ENCODE data around the gene TDRD3.

Gene TDRD3

GRCh38 chr13:60351855-60352615, 45.0 kb upstream of the TDRD3 start:
- Histone ChIP-seq H2AFZ (ENCODE audit: low read length) (no peak overlapping the region), H3K4ac (ENCODE audit: low read length) (no peak overlapping the region), H3K36me3 (replicated peaks in 1 of 2; ENCODE audit: control insufficient read depth in 2 of 2, insufficient read depth in 2 of 2, low read length in 2 of 2) (no peaks in the 10 kb centered on the region), H2BK12ac (ENCODE audit: low read length) (no peak overlapping the region), H3K4me1 (ENCODE audit: control insufficient read depth in 2 of 2, insufficient read depth in 1 of 2, low read depth in 1 of 2, low read length in 2 of 2) (peaks cover 0 to 2% of the 10 kb centered on the region in 2 donors), H3K14ac (ENCODE audit: low read length) (no peak overlapping the region), H3K9ac (ENCODE audit: low read depth, low read length, poor library complexity) (no peak overlapping the region), H3K4me2 (ENCODE audit: insufficient read depth, low read length, poor library complexity, severe bottlenecking) (no peak overlapping the region), H3K4me3 (ENCODE audit: low read length in 2 of 2) (no peak overlapping the region), H2AK5ac (ENCODE audit: low read depth, low read length) (no peak overlapping the region), H2BK120ac (ENCODE audit: low read depth, low read length) (no peak overlapping the region), H3K9me3 (replicated peaks in 1 of 2; ENCODE audit: control insufficient read depth in 2 of 2, insufficient read depth in 1 of 2, low read depth in 1 of 2, low read length in 2 of 2) (peaks cover 2 to 4% of the 10 kb centered on the region in 2 donors), H3K79me1 (ENCODE audit: low read depth, low read length) (no peaks in the 10 kb centered on the region), H2BK5ac (ENCODE audit: low read length) (no peak overlapping the region), H3K27ac (replicated peaks; ENCODE audit: low read length) (no peak overlapping the region), H3K23ac (ENCODE audit: low read depth, low read length, poor library complexity) (no peak overlapping the region), H4K91ac (ENCODE audit: low read depth, low read length, poor library complexity) (no peak overlapping the region), H2BK15ac (ENCODE audit: low read length) (no peak overlapping the region), H3K18ac (ENCODE audit: low read length) (no peak overlapping the region), H3K27me3 (ENCODE audit: control insufficient read depth in 3 of 3, insufficient read depth in 3 of 3, low read depth in 1 of 3, low read length in 3 of 3) (no peaks in the 10 kb centered on the region), H4K8ac (ENCODE audit: low read depth, low read length) (peak overlapping the region; percentile 27)
- no peak for DNase-seq (ENCODE audit: low spot score)
- no CpG with 5 or more reads among the region's 4 CpGs for WGBS, 2 donors (ENCODE audit: extremely low coverage in 2 of 2, insufficient read length in 2 of 2, insufficient replicate concordance in 1 of 2)

GRCh38 chr13:60352644-60353043, 44.4 kb upstream of the TDRD3 start:
- H2AFZ ChIP-seq (ENCODE audit: low read length), result no peak overlapping the region
- no peak for DNase-seq (ENCODE audit: low spot score)
- H3K18ac ChIP-seq (ENCODE audit: low read length), result no peak overlapping the region
- no peak overlapping the region for H3K4me3 ChIP-seq (ENCODE audit: low read length in 2 of 2)
- H2BK12ac ChIP-seq (ENCODE audit: low read length), result no peak overlapping the region
- H2BK120ac ChIP-seq (ENCODE audit: low read depth, low read length), result no peak overlapping the region
- H3K9me3 ChIP-seq (replicated peaks in 1 of 2; ENCODE audit: control insufficient read depth in 2 of 2, insufficient read depth in 1 of 2, low read depth in 1 of 2, low read length in 2 of 2), result peaks cover 2 to 4% of the 10 kb centered on the region in 2 donors
- H3K36me3 ChIP-seq (replicated peaks in 1 of 2; ENCODE audit: control insufficient read depth in 2 of 2, insufficient read depth in 2 of 2, low read length in 2 of 2), result no peaks in the 10 kb centered on the region
- no peaks in the 10 kb centered on the region for H3K27me3 ChIP-seq (ENCODE audit: control insufficient read depth in 3 of 3, insufficient read depth in 3 of 3, low read depth in 1 of 3, low read length in 3 of 3)
- H3K4ac ChIP-seq (ENCODE audit: low read length), result no peak overlapping the region
- H3K23ac ChIP-seq (ENCODE audit: low read depth, low read length, poor library complexity), result no peak overlapping the region
- H2BK5ac ChIP-seq (ENCODE audit: low read length), result no peak overlapping the region
- H2AK5ac ChIP-seq (ENCODE audit: low read depth, low read length), result no peak overlapping the region
- no peak overlapping the region for H3K27ac ChIP-seq (replicated peaks; ENCODE audit: low read length)
- H3K9ac ChIP-seq (ENCODE audit: low read depth, low read length, poor library complexity), result no peak overlapping the region
- peaks cover 0 to 1% of the 10 kb centered on the region in 2 donors for H3K4me1 ChIP-seq (ENCODE audit: control insufficient read depth in 2 of 2, insufficient read depth in 1 of 2, low read depth in 1 of 2, low read length in 2 of 2)
- H3K79me1 ChIP-seq (ENCODE audit: low read depth, low read length), result no peaks in the 10 kb centered on the region
- H4K91ac ChIP-seq (ENCODE audit: low read depth, low read length, poor library complexity), result no peak overlapping the region
- H2BK15ac ChIP-seq (ENCODE audit: low read length), result no peak overlapping the region
- H3K14ac ChIP-seq (ENCODE audit: low read length), result no peak overlapping the region
- no peak overlapping the region for H4K8ac ChIP-seq (ENCODE audit: low read depth, low read length)
- no peak overlapping the region for H3K4me2 ChIP-seq (ENCODE audit: insufficient read depth, low read length, poor library complexity, severe bottlenecking)

GRCh38 chr13:60355056-60355455, 42.0 kb upstream of the TDRD3 start:
- no peak overlapping the region for H2AK5ac ChIP-seq (ENCODE audit: low read depth, low read length)
- H3K14ac ChIP-seq (ENCODE audit: low read length), result no peak overlapping the region
- no peak overlapping the region for H3K23ac ChIP-seq (ENCODE audit: low read depth, low read length, poor library complexity)
- no peak overlapping the region for H3K18ac ChIP-seq (ENCODE audit: low read length)
- no peak overlapping the region for H3K4ac ChIP-seq (ENCODE audit: low read length)
- no peak overlapping the region for H2BK12ac ChIP-seq (ENCODE audit: low read length)
- H4K8ac ChIP-seq (ENCODE audit: low read depth, low read length), result no peak overlapping the region
- H2BK15ac ChIP-seq (ENCODE audit: low read length), result no peak overlapping the region
- no peaks in the 10 kb centered on the region for H3K4me1 ChIP-seq (ENCODE audit: control insufficient read depth in 2 of 2, insufficient read depth in 1 of 2, low read depth in 1 of 2, low read length in 2 of 2)
- H3K9me3 ChIP-seq (replicated peaks in 1 of 2; ENCODE audit: control insufficient read depth in 2 of 2, insufficient read depth in 1 of 2, low read depth in 1 of 2, low read length in 2 of 2), result peaks cover 2 to 4% of the 10 kb centered on the region in 2 donors
- H3K79me1 ChIP-seq (ENCODE audit: low read depth, low read length), result no peaks in the 10 kb centered on the region
- no peaks in the 10 kb centered on the region for H3K27me3 ChIP-seq (ENCODE audit: control insufficient read depth in 3 of 3, insufficient read depth in 3 of 3, low read depth in 1 of 3, low read length in 3 of 3)
- no peak for DNase-seq (ENCODE audit: low spot score)
- H2BK120ac ChIP-seq (ENCODE audit: low read depth, low read length), result no peak overlapping the region
- no peak overlapping the region for H3K4me2 ChIP-seq (ENCODE audit: insufficient read depth, low read length, poor library complexity, severe bottlenecking)
- H4K91ac ChIP-seq (ENCODE audit: low read depth, low read length, poor library complexity), result no peak overlapping the region
- H2AFZ ChIP-seq (ENCODE audit: low read length), result no peak overlapping the region
- H3K9ac ChIP-seq (ENCODE audit: low read depth, low read length, poor library complexity), result no peak overlapping the region
- no peak overlapping the region for H3K27ac ChIP-seq (replicated peaks; ENCODE audit: low read length)
- H3K4me3 ChIP-seq (ENCODE audit: low read length in 2 of 2), result no peak overlapping the region
- no peaks in the 10 kb centered on the region for H3K36me3 ChIP-seq (replicated peaks in 1 of 2; ENCODE audit: control insufficient read depth in 2 of 2, insufficient read depth in 2 of 2, low read length in 2 of 2)
- no peak overlapping the region for H2BK5ac ChIP-seq (ENCODE audit: low read length)

- H3K18ac ChIP-seq (ENCODE audit: low read length), result no peak overlapping the region
- no peak overlapping the region for H2AK5ac ChIP-seq (ENCODE audit: low read depth, low read length)
- H2AFZ ChIP-seq (ENCODE audit: low read length), result no peak overlapping the region
- H3K36me3 ChIP-seq (replicated peaks in 1 of 2; ENCODE audit: control insufficient read depth in 2 of 2, insufficient read depth in 2 of 2, low read length in 2 of 2), result no peaks in the 10 kb centered on the region
- H3K14ac ChIP-seq (ENCODE audit: low read length), result no peak overlapping the region
- H2BK12ac ChIP-seq (ENCODE audit: low read length), result no peak overlapping the region
- H3K4me1 ChIP-seq (ENCODE audit: control insufficient read depth in 2 of 2, insufficient read depth in 1 of 2, low read depth in 1 of 2, low read length in 2 of 2), result no peaks in the 10 kb centered on the region
- no peak overlapping the region for H2BK15ac ChIP-seq (ENCODE audit: low read length)
- no peak overlapping the region for H3K4me3 ChIP-seq (ENCODE audit: low read length in 2 of 2)
- H4K91ac ChIP-seq (ENCODE audit: low read depth, low read length, poor library complexity), result no peak overlapping the region
- H4K8ac ChIP-seq (ENCODE audit: low read depth, low read length), result no peak overlapping the region
- peaks cover 2 to 4% of the 10 kb centered on the region in 2 donors for H3K9me3 ChIP-seq (replicated peaks in 1 of 2; ENCODE audit: control insufficient read depth in 2 of 2, insufficient read depth in 1 of 2, low read depth in 1 of 2, low read length in 2 of 2)
- H3K4me2 ChIP-seq (ENCODE audit: insufficient read depth, low read length, poor library complexity, severe bottlenecking), result no peak overlapping the region
- no peaks in the 10 kb centered on the region for H3K79me1 ChIP-seq (ENCODE audit: low read depth, low read length)
- no peak overlapping the region for H2BK120ac ChIP-seq (ENCODE audit: low read depth, low read length)
- no peak overlapping the region for H3K27ac ChIP-seq (replicated peaks; ENCODE audit: low read length)
- H3K9ac ChIP-seq (ENCODE audit: low read depth, low read length, poor library complexity), result no peak overlapping the region
- H3K4ac ChIP-seq (ENCODE audit: low read length), result no peak overlapping the region
- no peaks in the 10 kb centered on the region for H3K27me3 ChIP-seq (ENCODE audit: control insufficient read depth in 3 of 3, insufficient read depth in 3 of 3, low read depth in 1 of 3, low read length in 3 of 3)
- no peak for DNase-seq (ENCODE audit: low spot score)
- H2BK5ac ChIP-seq (ENCODE audit: low read length), result no peak overlapping the region
- no peak overlapping the region for H3K23ac ChIP-seq (ENCODE audit: low read depth, low read length, poor library complexity)
These were observed 40.0 kb upstream of the TDRD3 start for GRCh38 chr13:60356970-60357369.
